HepG2 (cell line): ENCODE measurements around the gene TRAF4. TPM values are rescaled to one million over a fixed set of nuclear protein-coding genes. Genes with fewer than 3 reads are reported as not detected.

Experiments
- ATAC-seq: fragments of 200-7000 bp; cut with Tn5 transposase; 3 replicates; pipeline ENCODE4 v1.9.1; 2020; ENCODE audit warnings: mild to moderate bottlenecking, moderate library complexity
- BruUV-seq: library from RNA; stranded (reverse); fragments of 400-500 nt; replicated peaks from 2 replicates; lab custom pipeline; 2021; lab: Mats Ljungman, UMichigan
- CTCF ChIA-PET: fragments of 300-600 bp; formaldehyde crosslinking; extraction: SDS; loops from one replicate; lab custom pipeline; 2021; ENCODE audit warnings: low total read pairs, inconsistent platforms, low intra/inter-chr PET ratio; lab: Yijun Ruan, JAX
- POLR2A ChIA-PET: fragments of 350-600 bp; sonication (Branson Sonifier 250); formaldehyde crosslinking; loops from one replicate; lab custom pipeline; 2020; ENCODE audit warnings: antibody characterized with exemption, inconsistent platforms; lab: Yijun Ruan, JAX
- DNase-seq: peaks from one replicate; pipeline ENCODE4 v3.0.0-alpha.2; 2015; ENCODE audit warnings: low spot score
- FAIRE-seq: peaks from 3 replicates; lab custom pipeline; 2011; peaks lifted over from hg19 to GRCh38; lab: Jason Lieb, UNC
- H2AFZ ChIP-seq: one replicate; pipeline ENCODE4 v1.6.1; 2011; ENCODE audit warnings: low read length, inconsistent platforms
- H3K27ac ChIP-seq: fragments of 300-600 bp; 3 replicates; pipeline ENCODE4 v1.8.0; 2011; ENCODE audit warnings: mixed run types, mild to moderate bottlenecking, mixed read lengths, low read length, inconsistent platforms; ENCODE audit not compliant: insufficient read depth; ENCODE audit errors: extremely low read length
- H3K27me3 ChIP-seq, 2 experiments: fragments of 200-600 bp in 1 of 2; 2 replicates in 1 of 2; 3 replicates in 1 of 2; pipeline versions ENCODE4 v1.6.0 to v1.8.0; 2011; ENCODE audit warnings: low read length in 2 of 2, mild to moderate bottlenecking in 2 of 2, moderate library complexity in 2 of 2, inconsistent platforms in 1 of 2; ENCODE audit not compliant: insufficient read depth in 2 of 2, control insufficient read depth in 1 of 2
- H3K36me3 ChIP-seq, 2 experiments: fragments of 200-600 bp in 1 of 2; replicated peaks in 1 of 2; 2 replicates in 1 of 2; 3 replicates in 1 of 2; pipeline versions ENCODE4 v1.5.1 to v1.8.0; 2011; ENCODE audit warnings: low read length in 2 of 2, inconsistent platforms in 1 of 2; ENCODE audit not compliant: insufficient read depth in 2 of 2, control insufficient read depth in 1 of 2
- H3K4me1 ChIP-seq: 2 replicates; pipeline ENCODE4 v1.5.1; 2012; ENCODE audit warnings: low read length, inconsistent platforms; ENCODE audit not compliant: insufficient read depth
- H3K4me2 ChIP-seq: 2 replicates; pipeline ENCODE4 v1.6.0; 2011; ENCODE audit warnings: low read depth, low read length, inconsistent platforms
- H3K4me3 ChIP-seq, 3 experiments: fragments of 200-600 bp in 1 of 3; sonication (generic), shearing (Covaris generic) in 1 of 3; replicated peaks in 1 of 3; 2 replicates each; pipeline ENCODE4 v1.5.1; 2011 to 2016; ENCODE audit warnings: low read length in 3 of 3, inconsistent platforms in 2 of 3, low read depth in 2 of 3, mild to moderate bottlenecking in 2 of 3, control low read depth in 1 of 3, mixed read lengths in 1 of 3; ENCODE audit not compliant: insufficient read depth in 1 of 3
- H3K79me2 ChIP-seq: one replicate; pipeline ENCODE4 v1.6.1; 2011; ENCODE audit warnings: low read length, inconsistent platforms; ENCODE audit not compliant: insufficient read depth
- H3K9ac ChIP-seq: 2 replicates; pipeline ENCODE4 v1.6.0; 2011; ENCODE audit warnings: mild to moderate bottlenecking, low read depth, low read length, inconsistent platforms; ENCODE audit not compliant: insufficient read depth
- H3K9me3 ChIP-seq: 2 replicates; pipeline ENCODE4 v1.5.1; 2012; ENCODE audit warnings: mild to moderate bottlenecking, low read length
- H4K20me1 ChIP-seq: 2 replicates; pipeline ENCODE4 v1.6.0; 2011; ENCODE audit warnings: inconsistent platforms, mild to moderate bottlenecking, low read length, moderate library complexity; ENCODE audit not compliant: insufficient read depth
- ERF ChIP-seq: IDR thresholded peaks from 2 replicates; pipeline ENCODE4 v1.6.1; 2018; ENCODE audit warnings: missing biosample characterization, missing genetic modification reagents
- GATAD1 ChIP-seq: IDR thresholded peaks from 2 replicates; pipeline ENCODE4 v1.6.1; 2016; ENCODE audit warnings: missing genetic modification reagents, missing compliant biosample characterization
- NKX3-1 ChIP-seq: sonication (generic); formaldehyde crosslinking; IDR thresholded peaks from 2 replicates; pipeline ENCODE4 v1.5.0; 2020; ENCODE audit warnings: missing genetic modification reagents
- PLSCR1 ChIP-seq: sonication (generic); formaldehyde crosslinking; IDR thresholded peaks from 2 replicates; pipeline ENCODE4 v1.5.0; 2020; ENCODE audit warnings: missing genetic modification reagents, mild to moderate bottlenecking, borderline replicate concordance
- RARA ChIP-seq: IDR thresholded peaks from 2 replicates; pipeline ENCODE4 v1.6.1; 2016; ENCODE audit warnings: missing genetic modification reagents, missing compliant biosample characterization
- SP5 ChIP-seq: IDR thresholded peaks from 2 replicates; pipeline ENCODE4 v1.6.1; 2016; ENCODE audit warnings: low read depth, borderline replicate concordance
- SRSF4 ChIP-seq: fragments of 200-400 bp; formaldehyde crosslinking; IDR thresholded peaks from one replicate; pipeline ENCODE4 v1.6.1; 2018; ENCODE audit warnings: mild to moderate bottlenecking, low read depth, low read length, moderate library complexity; ENCODE audit not compliant: poor library complexity, severe bottlenecking
- ZNF143 ChIP-seq: sonication (generic); formaldehyde crosslinking; IDR thresholded peaks from 2 replicates; pipeline ENCODE4 v1.4.0; 2020; ENCODE audit warnings: missing genetic modification reagents
- ZNF225 ChIP-seq: sonication (generic); formaldehyde crosslinking; IDR thresholded peaks from 2 replicates; pipeline ENCODE4 v1.4.0; 2020; ENCODE audit warnings: mild to moderate bottlenecking, missing genetic modification reagents
- ZNF264 ChIP-seq: sonication (generic); formaldehyde crosslinking; IDR thresholded peaks from 2 replicates; pipeline ENCODE4 v1.4.0; 2020; ENCODE audit warnings: missing genetic modification reagents
- ZNF350 ChIP-seq: sonication (generic); formaldehyde crosslinking; IDR thresholded peaks from 2 replicates; pipeline ENCODE4 v1.4.0; 2020; ENCODE audit warnings: mild to moderate bottlenecking, low read depth, missing genetic modification reagents, borderline replicate concordance
- ZNF784 ChIP-seq: sonication (generic); formaldehyde crosslinking; IDR thresholded peaks from 2 replicates; pipeline ENCODE4 v1.5.1; 2020; ENCODE audit warnings: missing genetic modification reagents, mild to moderate bottlenecking, borderline replicate concordance
- WGBS: methylation state at CpG from one replicate; pipeline ENCODE4 v1.1.6; 2017; ENCODE audit warnings: low lambda C conversion rate; 5-methylcytosine and 5-hydroxymethylcytosine counted together
- in situ Hi-C: cut with HindIII; loops from 2 replicates; pipeline ENCODE4 v1.10.0; 2017; ENCODE audit warnings: low pct_unique_long_range_greater_than_20kb; ENCODE audit not compliant: extremely low pct_ligation_motif_present
- intact Hi-C: fragments of 100-400 bp; cut with micrococcal nuclease; formaldehyde crosslinking; loops from one replicate; pipeline ENCODE4 v1.10.0; 2022; ENCODE audit not compliant: unreplicated experiment
- polyA plus RNA-seq, 8 experiments: library from polyadenylated mRNA; depleted of rRNA in 3 of 8; stranded (reverse) in 7 of 8; unstranded in 1 of 8; fragments of >200 nt; fragmentation: Illumina TruSeq in 4 of 8; extraction: Trizol in 4 of 8; gene quantifications; 2 replicates each; pipeline versions ENCODE4 v1.2.1 to v1.2.3, GENCODE V29; 2011 to 2016; ENCODE audit warnings: low read depth in 4 of 8, missing spikeins in 1 of 8, mixed read lengths in 1 of 8; ENCODE audit not compliant: insufficient read depth in 1 of 8
- total RNA-seq, 5 experiments: library from RNA; depleted of rRNA; stranded (reverse); fragments of >200 nt; fragmentation: Illumina TruSeq; extraction: Trizol; gene quantifications; 2 replicates each; pipeline ENCODE4 v1.2.3, GENCODE V29; 2016; ENCODE audit warnings: low read depth in 1 of 5
- TF ChIP-seq, protein P1 (sequence below): sonication (generic); formaldehyde crosslinking; IDR thresholded peaks from 2 replicates; pipeline ENCODE4 v1.5.1; 2020; ENCODE audit warnings: missing genetic modification reagents, mild to moderate bottlenecking, borderline replicate concordance
- TF ChIP-seq, protein P2 (sequence below): sonication (generic); formaldehyde crosslinking; IDR thresholded peaks from 2 replicates; pipeline ENCODE4 v1.4.0; 2020; ENCODE audit warnings: mild to moderate bottlenecking, missing genetic modification reagents

Gene TRAF4
- total and polyA plus RNA-seq, 2 of the 13 experiments (the other 11 are each of a cell fraction or from before 2014, with no cell fraction given): 86.0 to 89.9 TPM

DNA sequence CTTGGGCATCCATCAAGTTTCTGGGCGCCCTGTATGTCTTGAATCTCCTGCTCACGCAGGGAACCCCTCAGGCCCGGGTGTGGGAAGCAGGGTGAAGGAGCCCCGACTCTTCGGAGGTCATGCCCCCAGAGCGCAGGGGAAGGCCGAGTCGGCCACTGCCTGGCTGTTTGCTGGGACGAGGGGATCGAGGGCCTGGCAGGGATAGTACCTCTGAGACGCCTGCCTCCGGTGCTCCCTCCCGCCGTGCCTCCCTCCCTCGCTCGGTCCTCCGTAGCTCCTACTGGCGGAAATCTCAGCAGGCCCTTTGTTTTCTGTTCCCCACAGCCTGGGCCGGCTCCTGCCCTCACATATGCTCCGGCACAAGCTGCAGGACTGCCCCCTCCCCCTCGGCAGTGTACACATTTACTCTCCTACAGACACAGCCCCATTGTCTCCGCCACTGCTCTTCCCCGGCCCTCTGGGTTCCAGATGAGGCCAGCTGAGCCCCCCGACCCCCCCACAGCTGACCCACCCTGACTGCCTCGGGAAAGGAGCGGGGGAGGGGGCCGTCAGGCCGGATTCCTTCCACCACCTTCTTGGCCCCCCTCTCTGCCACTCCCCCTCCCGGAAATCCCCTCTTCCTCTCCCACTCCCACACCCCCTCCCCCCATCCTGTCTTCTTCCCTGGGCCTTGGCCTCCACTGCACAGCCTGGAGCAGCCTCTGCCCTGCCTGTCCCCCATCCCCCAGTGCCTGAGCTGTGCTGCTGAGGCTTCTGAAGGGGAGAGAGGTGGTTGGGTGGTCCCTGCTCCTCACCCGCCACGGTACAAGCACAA lies 1.4 kb downstream of the TRAF4 start:
- peak overlapping the region; percentile 72 to 93 (median 74) for H3K4me3 ChIP-seq
- BruUV-seq: no TSS peak
- H3K4me1 ChIP-seq: peaks cover 61% of the 10 kb centered on the region
- DNase-seq (peak; percentile 90), ATAC-seq (peak; percentile 68), FAIRE-seq (peak; percentile 8)
- H3K79me2 ChIP-seq: peaks cover 33% of the 10 kb centered on the region
- peak overlapping the region; percentile 95 for H3K27ac ChIP-seq
- H2AFZ ChIP-seq: no peak overlapping the region
- peaks cover 45% of the 10 kb centered on the region for H4K20me1 ChIP-seq
- WGBS: 4% methylated on average over 8 of the region's 31 CpGs
- peaks cover 36 to 43% of the 10 kb centered on the region in 2 experiments for H3K36me3 ChIP-seq
- peak overlapping the region; percentile 98 for H3K4me2 ChIP-seq
- H3K9me3 ChIP-seq: no peaks in the 10 kb centered on the region
- intact Hi-C loops (loop anchor here (1.0 kb wide), 1 partner anchor 17 kb away; the partner anchor contains the start of gene NEK8), in situ Hi-C loops (loop anchor here (25.0 kb wide), 1 partner anchor 367 kb away; no protein-coding TSS in a partner anchor)
- H3K9ac ChIP-seq: peak overlapping the region; percentile 98
- POLR2A ChIA-PET: interaction anchor here (0.8 to 12.3 kb wide), 18 partner anchors 9 to 207 kb away, joined by 3 to 590 read pairs (median 6); partner anchors contain the start of genes BLTP2, DHRS13, FAM222B and FLOT2
- CTCF ChIA-PET: interaction anchor here (2.8 kb wide), 1 partner anchor 18 kb away, joined by 14 read pairs; the partner anchor contains the start of gene TLCD1
- no peaks in the 10 kb centered on the region; a peak in 1 of 5 replicates for H3K27me3 ChIP-seq
- TF ChIP-seq GATAD1 (CRISPR knock-in tag): peak; percentile 58
- TF ChIP-seq, protein P1, sequence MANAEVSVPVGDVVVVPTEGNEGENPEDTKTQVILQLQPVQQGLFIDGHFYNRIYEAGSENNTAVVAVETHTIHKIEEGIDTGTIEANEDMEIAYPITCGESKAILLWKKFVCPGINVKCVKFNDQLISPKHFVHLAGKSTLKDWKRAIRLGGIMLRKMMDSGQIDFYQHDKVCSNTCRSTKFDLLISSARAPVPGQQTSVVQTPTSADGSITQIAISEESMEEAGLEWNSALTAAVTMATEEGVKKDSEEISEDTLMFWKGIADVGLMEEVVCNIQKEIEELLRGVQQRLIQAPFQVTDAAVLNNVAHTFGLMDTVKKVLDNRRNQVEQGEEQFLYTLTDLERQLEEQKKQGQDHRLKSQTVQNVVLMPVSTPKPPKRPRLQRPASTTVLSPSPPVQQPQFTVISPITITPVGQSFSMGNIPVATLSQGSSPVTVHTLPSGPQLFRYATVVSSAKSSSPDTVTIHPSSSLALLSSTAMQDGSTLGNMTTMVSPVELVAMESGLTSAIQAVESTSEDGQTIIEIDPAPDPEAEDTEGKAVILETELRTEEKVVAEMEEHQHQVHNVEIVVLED (CRISPR knock-in tag): no peak
- no peak for TF ChIP-seq ZNF225 (CRISPR knock-in tag)
- peak; percentile 65 for TF ChIP-seq RARA (CRISPR knock-in tag)
- TF ChIP-seq SRSF4: no peak
- TF ChIP-seq, protein P2, sequence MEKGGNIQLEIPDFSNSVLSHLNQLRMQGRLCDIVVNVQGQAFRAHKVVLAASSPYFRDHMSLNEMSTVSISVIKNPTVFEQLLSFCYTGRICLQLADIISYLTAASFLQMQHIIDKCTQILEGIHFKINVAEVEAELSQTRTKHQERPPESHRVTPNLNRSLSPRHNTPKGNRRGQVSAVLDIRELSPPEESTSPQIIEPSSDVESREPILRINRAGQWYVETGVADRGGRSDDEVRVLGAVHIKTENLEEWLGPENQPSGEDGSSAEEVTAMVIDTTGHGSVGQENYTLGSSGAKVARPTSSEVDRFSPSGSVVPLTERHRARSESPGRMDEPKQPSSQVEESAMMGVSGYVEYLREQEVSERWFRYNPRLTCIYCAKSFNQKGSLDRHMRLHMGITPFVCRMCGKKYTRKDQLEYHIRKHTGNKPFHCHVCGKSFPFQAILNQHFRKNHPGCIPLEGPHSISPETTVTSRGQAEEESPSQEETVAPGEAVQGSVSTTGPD: no peak
- TF ChIP-seq ERF (CRISPR knock-in tag): 0 out of 2 replicates have a peak, but pooled peaks have one; percentile 18
- TF ChIP-seq NKX3-1 (CRISPR knock-in tag): no peak
- TF ChIP-seq ZNF784 (CRISPR knock-in tag): no peak
- TF ChIP-seq PLSCR1: no peak
- no peak for TF ChIP-seq ZNF350 (CRISPR knock-in tag)
- peak; percentile 61 for TF ChIP-seq SP5 (CRISPR knock-in tag)
- no peak for TF ChIP-seq ZNF264 (CRISPR knock-in tag)
- TF ChIP-seq ZNF143 (CRISPR knock-in tag): no peak
